K562 (cell line): Measurements from ENCODE around the gene MFAP5. TPM values are rescaled to one million over a fixed set of nuclear protein-coding genes. Genes with fewer than 3 reads are reported as not detected.

Experiments used
- ATAC-seq: fragments of 200-7000 bp; cut with Tn5 transposase; 3 replicates; pipeline ENCODE4 v1.9.1; 2020; ENCODE audit warnings: moderate library complexity
- BruUV-seq: library from RNA; stranded (reverse); fragments of 400-500 nt; replicated peaks from 2 replicates; lab custom pipeline; 2021; lab: Mats Ljungman, UMichigan
- CTCF ChIA-PET: fragments of 300-600 bp; formaldehyde crosslinking; extraction: SDS; loops from one replicate; lab custom pipeline; 2021; ENCODE audit warnings: low intra/inter-chr PET ratio; lab: Yijun Ruan, JAX
- POLR2A ChIA-PET: fragments of 300-600, 350-650 bp; sonication (Branson Sonifier 250); formaldehyde crosslinking; extraction: SDS; loops from one replicate; lab custom pipeline; 2021; ENCODE audit warnings: antibody characterized with exemption, inconsistent platforms; lab: Yijun Ruan, JAX
- DNase-seq, 4 experiments: peaks; one replicate each; pipeline versions ENCODE4 v3.0.0 to v3.0.0-alpha.2; 2011 to 2018; ENCODE audit warnings: low spot score in 3 of 4, mixed read lengths in 3 of 4; ENCODE audit errors: extremely low read depth in 1 of 4
- FAIRE-seq: peaks from 2 replicates; lab custom pipeline; 2011; peaks lifted over from hg19 to GRCh38; lab: Jason Lieb, UNC
- H2AFZ ChIP-seq: 2 replicates; pipeline ENCODE4 v1.6.0; 2011; ENCODE audit warnings: low read depth, low read length, control low read depth, inconsistent platforms
- H3K27ac ChIP-seq: fragments of 200-600 bp; 3 replicates; pipeline ENCODE4 v1.8.0; 2011; ENCODE audit warnings: low read depth, mild to moderate bottlenecking, control low read depth, inconsistent platforms, low read length, moderate library complexity, mixed read lengths; ENCODE audit errors: extremely low read depth
- H3K27me3 ChIP-seq, 2 experiments: fragments of 300-600 bp in 1 of 2; 2 replicates in 1 of 2; 3 replicates in 1 of 2; pipeline versions ENCODE4 v1.6.0 to v1.8.0; 2011; ENCODE audit warnings: inconsistent platforms in 2 of 2, low read length in 2 of 2, mild to moderate bottlenecking in 1 of 2, mixed read lengths in 1 of 2, moderate library complexity in 1 of 2; ENCODE audit not compliant: control insufficient read depth in 2 of 2, insufficient read depth in 2 of 2
- H3K36me3 ChIP-seq: fragments of 300-600 bp; 3 replicates; pipeline ENCODE4 v1.8.0; 2011; ENCODE audit warnings: mild to moderate bottlenecking, low read length, inconsistent platforms; ENCODE audit not compliant: control insufficient read depth, insufficient read depth
- H3K4me1 ChIP-seq, 2 experiments: fragments of 200-600 bp in 1 of 2; replicated peaks in 1 of 2; 2 replicates in 1 of 2; 3 replicates in 1 of 2; pipeline versions ENCODE4 v1.5.1 to v1.8.0; 2011; ENCODE audit warnings: inconsistent platforms in 2 of 2, low read length in 2 of 2, mild to moderate bottlenecking in 1 of 2, mixed read lengths in 1 of 2, moderate library complexity in 1 of 2; ENCODE audit not compliant: control insufficient read depth in 2 of 2, insufficient read depth in 2 of 2
- H3K4me2 ChIP-seq: 2 replicates; pipeline ENCODE4 v1.6.1; 2011; ENCODE audit warnings: low read length, control low read depth, inconsistent platforms, mixed read lengths; ENCODE audit not compliant: insufficient read depth
- H3K4me3 ChIP-seq: fragments of 200-600 bp; sonication (generic), shearing (Covaris generic); 2 replicates; pipeline ENCODE4 v1.5.1; 2016; ENCODE audit warnings: control low read depth, inconsistent platforms
- H3K79me2 ChIP-seq: fragments of 200-600 bp; 3 replicates; pipeline ENCODE4 v1.8.0; 2011; ENCODE audit warnings: low read length, inconsistent platforms; ENCODE audit not compliant: control insufficient read depth, insufficient read depth
- H3K9ac ChIP-seq, 2 experiments: 2 replicates each; pipeline versions ENCODE4 v1.6.0 to v1.6.1; 2011; ENCODE audit warnings: low read depth in 2 of 2, low read length in 2 of 2, control low read depth in 1 of 2, inconsistent platforms in 1 of 2, mild to moderate bottlenecking in 1 of 2, mixed read lengths in 1 of 2; ENCODE audit not compliant: insufficient read depth in 1 of 2
- H3K9me1 ChIP-seq: one replicate; pipeline ENCODE4 v1.6.0; 2011; ENCODE audit warnings: inconsistent platforms, mild to moderate bottlenecking, low read length, moderate library complexity; ENCODE audit not compliant: control insufficient read depth, insufficient read depth
- H3K9me3 ChIP-seq: replicated peaks from 2 replicates; pipeline ENCODE4 v1.5.1; 2011; ENCODE audit warnings: low read depth, low read length, inconsistent platforms; ENCODE audit not compliant: control insufficient read depth, insufficient read depth
- H4K20me1 ChIP-seq: replicated peaks from 2 replicates; pipeline ENCODE4 v1.6.1; 2011; ENCODE audit warnings: low read length, inconsistent platforms, mixed read lengths; ENCODE audit not compliant: control insufficient read depth, insufficient read depth
- CGGBP1 ChIP-seq: fragments of 250-450 bp; sonication (Bioruptor Pico); IDR thresholded peaks from 2 replicates; pipeline ENCODE4 v1.9.0; 2021; ENCODE audit warnings: mild to moderate bottlenecking
- ETV6 ChIP-seq, 3 experiments: fragments of 150-350 bp in 1 of 3; sonication (generic) in 1 of 3; formaldehyde crosslinking in 1 of 3; IDR thresholded peaks; 2 replicates each; pipeline versions ENCODE4 v1.6.1 to v1.8.0; 2014 to 2022; ENCODE audit warnings: borderline replicate concordance in 2 of 3, low read depth in 2 of 3, antibody characterized with exemption in 1 of 3, low read length in 1 of 3, mild to moderate bottlenecking in 1 of 3, missing genetic modification reagents in 1 of 3
- HNRNPUL1 ChIP-seq: fragments of 200-400 bp; formaldehyde crosslinking; IDR thresholded peaks from 2 replicates; pipeline ENCODE4 v1.6.1; 2017; ENCODE audit warnings: low read length
- MAFG ChIP-seq: fragments of 450-650 bp; conservative IDR thresholded peaks from 2 replicates; pipeline ENCODE4 v1.6.1; 2016; ENCODE audit warnings: missing genetic modification characterization, missing compliant biosample characterization
- SRSF1 ChIP-seq: fragments of 200-400 bp; formaldehyde crosslinking; IDR thresholded peaks from 2 replicates; pipeline ENCODE4 v1.6.1; 2017; ENCODE audit warnings: mild to moderate bottlenecking, low read depth, low read length, moderate library complexity
- XRCC4 ChIP-seq: IDR thresholded peaks from one replicate; pipeline ENCODE4 v1.6.1; 2011; ENCODE audit not compliant: insufficient read depth, insufficient read length; ENCODE audit errors: extremely low read depth
- ZC3H4 ChIP-seq: sonication (generic); formaldehyde crosslinking; IDR thresholded peaks from 2 replicates; pipeline ENCODE4 v1.9.0; 2021; ENCODE audit warnings: missing genetic modification reagents, borderline replicate concordance
- ZNF408 ChIP-seq: fragments of 250-450 bp; sonication (Bioruptor Pico); IDR thresholded peaks from 2 replicates; pipeline ENCODE4 v1.4.0; 2020; ENCODE audit warnings: low read depth, mild to moderate bottlenecking, moderate library complexity
- WGBS: fragments of 100-300 bp; shearing (Covaris generic); methylation state at CpG from one replicate; pipeline ENCODE4 v1.1.6; 2016; ENCODE audit warnings: low coverage, mixed read lengths; ENCODE audit not compliant: insufficient coverage; ENCODE audit errors: missing lambda C conversion rate; 5-methylcytosine and 5-hydroxymethylcytosine counted together
- in situ Hi-C: fragments of 300-500 bp; cut with MboI; formaldehyde crosslinking; loops from 4 replicates; pipeline ENCODE4 v1.15.0; 2018; ENCODE audit warnings: inconsistent platforms, mixed read lengths
- intact Hi-C: fragments of 100-400 bp; cut with micrococcal nuclease; formaldehyde crosslinking; loops from 2 replicates; pipeline ENCODE4 v1.14.2; 2022
- polyA plus RNA-seq, 8 experiments: library from polyadenylated mRNA; depleted of rRNA in 4 of 8; stranded (reverse) in 5 of 8; unstranded in 3 of 8; fragments of >200 nt; fragmentation: Nextera tagmentation in 2 of 8; fragmentation: Illumina TruSeq in 1 of 8; extraction: Ambion mirVana in 2 of 8; extraction: Trizol in 1 of 8; gene quantifications; 2 replicates each; pipeline versions ENCODE4 v1.2.1 to v1.2.3, GENCODE V29; 2011 to 2014; ENCODE audit warnings: inconsistent platforms in 1 of 8, missing spikeins in 1 of 8
- total RNA-seq, 7 experiments: library from RNA; depleted of rRNA in 6 of 7; stranded (reverse); fragments of >200 nt in 6 of 7; fragmentation: Illumina TruSeq in 2 of 7; extraction: Trizol in 2 of 7; gene quantifications; 2 replicates each; pipeline versions ENCODE4 v1.2.1 to v1.2.3, GENCODE V29; 2011 to 2021; ENCODE audit warnings: low replicate concordance in 1 of 7
- TF ChIP-seq, protein P1 (sequence below): IDR thresholded peaks from 2 replicates; pipeline ENCODE4 v1.6.1; 2012; ENCODE audit warnings: low read depth, low read length, improper control_type of control experiment, borderline replicate concordance
- TF ChIP-seq, protein P2 (sequence below): fragments of 250-450 bp; sonication (Bioruptor Pico); IDR thresholded peaks from 2 replicates; pipeline ENCODE4 v1.4.0; 2020; ENCODE audit warnings: borderline replicate concordance
- TF ChIP-seq, protein P3 (sequence below): sonication (generic); formaldehyde crosslinking; IDR thresholded peaks from 2 replicates; pipeline ENCODE4 v1.8.1; 2023; ENCODE audit warnings: mild to moderate bottlenecking, missing genetic modification reagents

The MFAP5 gene
- total and polyA plus RNA-seq, 9 of the 15 experiments (the other 6 are each of a cell fraction or from before 2014, with no cell fraction given) = not detected

DNA sequence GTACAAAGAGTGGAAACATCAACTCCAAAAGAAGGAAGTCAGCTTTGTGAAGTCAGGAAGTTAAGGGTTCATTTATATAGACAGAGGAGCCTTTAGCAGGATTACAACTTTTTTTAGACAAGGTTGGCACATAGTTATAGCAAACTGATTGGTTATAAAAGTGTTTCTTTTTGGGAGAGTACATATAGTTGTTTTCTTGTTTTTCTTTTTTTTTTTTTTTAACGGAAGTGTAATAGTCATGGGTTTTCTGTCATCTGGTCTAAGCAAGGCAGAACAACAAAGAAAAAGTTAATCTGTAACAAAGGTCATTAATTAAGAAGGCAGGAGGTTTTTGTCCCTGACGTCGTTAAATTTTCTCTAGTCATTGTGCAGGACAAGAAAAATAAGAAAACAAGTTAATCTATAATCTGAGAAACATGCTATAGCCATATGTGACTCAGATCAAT lies 13.0 kb upstream of the MFAP5 start:
- H4K20me1 ChIP-seq = no peaks in the 10 kb centered on the region
- TF ChIP-seq, protein P1, sequence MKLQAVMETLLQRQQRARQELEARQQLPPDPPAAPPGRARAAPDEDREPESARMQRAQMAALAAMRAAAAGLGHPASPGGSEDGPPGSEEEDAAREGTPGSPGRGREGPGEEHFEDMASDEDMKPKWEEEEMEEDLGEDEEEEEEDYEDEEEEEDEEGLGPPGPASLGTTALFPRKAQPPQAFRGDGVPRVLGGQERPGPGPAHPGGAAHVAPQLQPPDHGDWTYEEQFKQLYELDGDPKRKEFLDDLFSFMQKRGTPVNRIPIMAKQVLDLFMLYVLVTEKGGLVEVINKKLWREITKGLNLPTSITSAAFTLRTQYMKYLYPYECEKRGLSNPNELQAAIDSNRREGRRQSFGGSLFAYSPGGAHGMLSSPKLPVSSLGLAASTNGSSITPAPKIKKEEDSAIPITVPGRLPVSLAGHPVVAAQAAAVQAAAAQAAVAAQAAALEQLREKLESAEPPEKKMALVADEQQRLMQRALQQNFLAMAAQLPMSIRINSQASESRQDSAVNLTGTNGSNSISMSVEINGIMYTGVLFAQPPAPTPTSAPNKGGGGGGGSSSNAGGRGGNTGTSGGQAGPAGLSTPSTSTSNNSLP = no peak
- TF ChIP-seq MAFG (tag) = no peak
- TF ChIP-seq, protein P2, sequence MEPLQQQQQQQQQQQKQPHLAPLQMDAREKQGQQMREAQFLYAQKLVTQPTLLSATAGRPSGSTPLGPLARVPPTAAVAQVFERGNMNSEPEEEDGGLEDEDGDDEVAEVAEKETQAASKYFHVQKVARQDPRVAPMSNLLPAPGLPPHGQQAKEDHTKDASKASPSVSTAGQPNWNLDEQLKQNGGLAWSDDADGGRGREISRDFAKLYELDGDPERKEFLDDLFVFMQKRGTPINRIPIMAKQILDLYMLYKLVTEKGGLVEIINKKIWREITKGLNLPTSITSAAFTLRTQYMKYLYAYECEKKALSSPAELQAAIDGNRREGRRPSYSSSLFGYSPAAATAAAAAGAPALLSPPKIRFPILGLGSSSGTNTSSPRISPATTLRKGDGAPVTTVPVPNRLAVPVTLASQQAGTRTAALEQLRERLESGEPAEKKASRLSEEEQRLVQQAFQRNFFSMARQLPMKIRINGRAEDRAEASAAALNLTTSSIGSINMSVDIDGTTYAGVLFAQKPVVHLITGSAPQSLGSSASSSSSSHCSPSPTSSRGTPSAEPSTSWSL (CRISPR knock-in tag) = no peak
- TF ChIP-seq, protein P3, sequence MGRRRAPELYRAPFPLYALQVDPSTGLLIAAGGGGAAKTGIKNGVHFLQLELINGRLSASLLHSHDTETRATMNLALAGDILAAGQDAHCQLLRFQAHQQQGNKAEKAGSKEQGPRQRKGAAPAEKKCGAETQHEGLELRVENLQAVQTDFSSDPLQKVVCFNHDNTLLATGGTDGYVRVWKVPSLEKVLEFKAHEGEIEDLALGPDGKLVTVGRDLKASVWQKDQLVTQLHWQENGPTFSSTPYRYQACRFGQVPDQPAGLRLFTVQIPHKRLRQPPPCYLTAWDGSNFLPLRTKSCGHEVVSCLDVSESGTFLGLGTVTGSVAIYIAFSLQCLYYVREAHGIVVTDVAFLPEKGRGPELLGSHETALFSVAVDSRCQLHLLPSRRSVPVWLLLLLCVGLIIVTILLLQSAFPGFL (CRISPR knock-in tag) = no peak
- no peak for TF ChIP-seq ETV6 (IDR thresholded peaks at IDR 0.05; ENCODE audit: borderline replicate concordance in 1 of 2, low read depth in 2 of 2, low read length in 1 of 2)
- TF ChIP-seq ETV6 (CRISPR knock-in tag; IDR thresholded peaks at IDR 0.05; ENCODE audit: borderline replicate concordance) = no peak
- no peak for TF ChIP-seq HNRNPUL1
- TF ChIP-seq ZNF408 (CRISPR knock-in tag) = no peak
- TF ChIP-seq XRCC4 = no peak
- no peak for TF ChIP-seq ZC3H4 (CRISPR knock-in tag)
- no peak for TF ChIP-seq SRSF1
- TF ChIP-seq CGGBP1 (CRISPR knock-in tag) = no peak
- no peak overlapping the region for H3K9ac ChIP-seq
- WGBS = 4% methylated on average over 3 of the region's 3 CpGs
- H3K79me2 ChIP-seq = no peaks in the 10 kb centered on the region
- H3K27me3 ChIP-seq = no peaks in the 10 kb centered on the region; a peak in 2 of 5 replicates
- no peak overlapping the region for H3K4me2 ChIP-seq
- no peak for DNase-seq
- H3K9me1 ChIP-seq = no peaks in the 10 kb centered on the region
- H3K27ac ChIP-seq = no peak overlapping the region
- intact Hi-C loops (no loop called here), in situ Hi-C loops (no loop called here)
- BruUV-seq = no TSS peak
- H3K9me3 ChIP-seq = no peaks in the 10 kb centered on the region
- CTCF ChIA-PET = interaction anchor here (0.7 kb wide), 1 partner anchor 363 kb away, joined by 3 read pairs; no protein-coding TSS in a partner anchor
- no peaks in the 10 kb centered on the region for H3K4me1 ChIP-seq
- H3K4me3 ChIP-seq = no peak overlapping the region
- POLR2A ChIA-PET = interaction anchor here (0.6 kb wide), 1 partner anchor 86 kb away, joined by 3 read pairs; no protein-coding TSS in a partner anchor
- H2AFZ ChIP-seq = no peak overlapping the region
- ATAC-seq = no peak
- no peaks in the 10 kb centered on the region for H3K36me3 ChIP-seq
- FAIRE-seq = no peak
